ENCODE data around the gene KCNIP4. TPM values are rescaled to one million over a fixed set of nuclear protein-coding genes. Genes with fewer than 3 reads are reported as not detected.
A peak's percentile ranks its signal among the peaks of the same experiment; 100 is the strongest.

The KCNIP4 gene
- polyA plus RNA-seq, 4 donors = 1.3 to 3.7 TPM; not detected in 2

- Histone ChIP-seq H3K36me3 (ENCODE audit: control insufficient read depth in 3 of 3, insufficient read depth in 2 of 3, low read depth in 1 of 3, low read length in 3 of 3) (no peaks in the 10 kb centered on the region), H3K27me3 (ENCODE audit: control insufficient read depth in 3 of 3, insufficient read depth in 3 of 3, low read length in 3 of 3) (no peaks in the 10 kb centered on the region), H3K9me3 (ENCODE audit: control insufficient read depth in 2 of 2, insufficient read depth in 1 of 2, low read depth in 1 of 2, low read length in 1 of 2) (no peaks in the 10 kb centered on the region), H3K4me1 (ENCODE audit: control insufficient read depth in 3 of 3, insufficient read depth in 2 of 3, low read depth in 1 of 3, low read length in 2 of 3) (peaks cover 0 to 9% (median 7%) of the 10 kb centered on the region in 3 donors), H3K4me3 (ENCODE audit: low read depth in 1 of 3, low read length in 3 of 3) (no peak overlapping the region), H3K27ac (ENCODE audit: low read depth in 1 of 3, low read length in 2 of 3) (no peak overlapping the region)
- FAIRE-seq (no peak), DNase-seq (no peak)
- WGBS, 3 donors = 48 to 63% (median 50%) methylated on average over 4 of the region's 4 CpGs
Observed at GRCh38 chr4:20698820-20699219, 1249.8 kb downstream of the KCNIP4 start.

- WGBS, 3 donors = 91% methylated on average over 4 of the region's 4 CpGs
- H3K27me3 ChIP-seq (ENCODE audit: control insufficient read depth in 3 of 3, insufficient read depth in 3 of 3, low read length in 3 of 3) = no peaks in the 10 kb centered on the region
- peaks cover 0 to 9% (median 7%) of the 10 kb centered on the region in 3 donors for H3K4me1 ChIP-seq (ENCODE audit: control insufficient read depth in 3 of 3, insufficient read depth in 2 of 3, low read depth in 1 of 3, low read length in 2 of 3)
- no peak overlapping the region for H3K27ac ChIP-seq (ENCODE audit: low read depth in 1 of 3, low read length in 2 of 3)
- DNase-seq = no peak
- no peak for FAIRE-seq
- no peaks in the 10 kb centered on the region for H3K36me3 ChIP-seq (ENCODE audit: control insufficient read depth in 3 of 3, insufficient read depth in 2 of 3, low read depth in 1 of 3, low read length in 3 of 3)
- no peaks in the 10 kb centered on the region for H3K9me3 ChIP-seq (ENCODE audit: control insufficient read depth in 2 of 2, insufficient read depth in 1 of 2, low read depth in 1 of 2, low read length in 1 of 2)
- no peak overlapping the region for H3K4me3 ChIP-seq (ENCODE audit: low read depth in 1 of 3, low read length in 3 of 3)
Observed at GRCh38 chr4:20698382-20698781, 1250.2 kb downstream of the KCNIP4 start.

- Histone ChIP-seq H3K4me1 (ENCODE audit: control insufficient read depth in 3 of 3, insufficient read depth in 2 of 3, low read depth in 1 of 3, low read length in 2 of 3) (peaks cover 0 to 9% (median 7%) of the 10 kb centered on the region in 3 donors), H3K4me3 (ENCODE audit: low read depth in 1 of 3, low read length in 3 of 3) (no peak overlapping the region), H3K9me3 (ENCODE audit: control insufficient read depth in 2 of 2, insufficient read depth in 1 of 2, low read depth in 1 of 2, low read length in 1 of 2) (no peaks in the 10 kb centered on the region), H3K36me3 (ENCODE audit: control insufficient read depth in 3 of 3, insufficient read depth in 2 of 3, low read depth in 1 of 3, low read length in 3 of 3) (no peaks in the 10 kb centered on the region), H3K27ac (ENCODE audit: low read depth in 1 of 3, low read length in 2 of 3) (no peak overlapping the region), H3K27me3 (ENCODE audit: control insufficient read depth in 3 of 3, insufficient read depth in 3 of 3, low read length in 3 of 3) (no peaks in the 10 kb centered on the region)
- 91 to 98% (median 92%) methylated on average over 1 of the region's 1 CpG for WGBS, 3 donors
- FAIRE-seq (no peak), DNase-seq (no peak)
Observed at GRCh38 chr4:20696815-20697214, 1251.8 kb downstream of the KCNIP4 start.

DNA sequence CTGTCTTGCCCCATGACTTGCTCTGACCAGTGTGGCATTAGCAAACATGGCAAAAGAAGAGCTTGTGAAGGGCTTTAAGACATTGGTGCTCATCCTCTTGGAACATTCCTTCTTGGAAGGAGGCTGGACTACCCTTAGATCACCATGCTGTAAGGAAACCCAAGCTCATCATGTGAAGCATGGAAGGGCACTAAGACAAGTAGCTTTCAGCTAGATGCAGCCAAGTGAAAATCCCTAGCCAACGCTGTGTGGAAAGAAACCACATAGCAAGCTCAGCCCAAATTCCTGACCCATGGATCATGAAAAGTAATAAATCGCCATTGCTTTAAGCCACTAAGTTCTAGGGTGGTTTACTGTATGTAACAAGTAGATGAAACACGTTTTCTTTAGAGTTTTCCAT, 1260.7 kb downstream of the KCNIP4 start:
- DNase-seq (no peak), FAIRE-seq (no peak)
- Histone ChIP-seq H3K27ac (ENCODE audit: low read depth in 1 of 3, low read length in 2 of 3) (no peak overlapping the region), H3K36me3 (ENCODE audit: control insufficient read depth in 3 of 3, insufficient read depth in 2 of 3, low read depth in 1 of 3, low read length in 3 of 3) (no peaks in the 10 kb centered on the region), H3K4me1 (ENCODE audit: control insufficient read depth in 3 of 3, insufficient read depth in 2 of 3, low read depth in 1 of 3, low read length in 2 of 3) (no peaks in the 10 kb centered on the region), H3K4me3 (ENCODE audit: low read depth in 1 of 3, low read length in 3 of 3) (no peak overlapping the region), H3K27me3 (ENCODE audit: control insufficient read depth in 3 of 3, insufficient read depth in 3 of 3, low read length in 3 of 3) (peaks cover 0 to 3% (median 0%) of the 10 kb centered on the region in 3 donors), H3K9me3 (ENCODE audit: control insufficient read depth in 2 of 2, insufficient read depth in 1 of 2, low read depth in 1 of 2, low read length in 1 of 2) (no peaks in the 10 kb centered on the region)
- WGBS, 3 donors = 56 to 60% (median 58%) methylated on average over 3 of the region's 3 CpGs

DNA sequence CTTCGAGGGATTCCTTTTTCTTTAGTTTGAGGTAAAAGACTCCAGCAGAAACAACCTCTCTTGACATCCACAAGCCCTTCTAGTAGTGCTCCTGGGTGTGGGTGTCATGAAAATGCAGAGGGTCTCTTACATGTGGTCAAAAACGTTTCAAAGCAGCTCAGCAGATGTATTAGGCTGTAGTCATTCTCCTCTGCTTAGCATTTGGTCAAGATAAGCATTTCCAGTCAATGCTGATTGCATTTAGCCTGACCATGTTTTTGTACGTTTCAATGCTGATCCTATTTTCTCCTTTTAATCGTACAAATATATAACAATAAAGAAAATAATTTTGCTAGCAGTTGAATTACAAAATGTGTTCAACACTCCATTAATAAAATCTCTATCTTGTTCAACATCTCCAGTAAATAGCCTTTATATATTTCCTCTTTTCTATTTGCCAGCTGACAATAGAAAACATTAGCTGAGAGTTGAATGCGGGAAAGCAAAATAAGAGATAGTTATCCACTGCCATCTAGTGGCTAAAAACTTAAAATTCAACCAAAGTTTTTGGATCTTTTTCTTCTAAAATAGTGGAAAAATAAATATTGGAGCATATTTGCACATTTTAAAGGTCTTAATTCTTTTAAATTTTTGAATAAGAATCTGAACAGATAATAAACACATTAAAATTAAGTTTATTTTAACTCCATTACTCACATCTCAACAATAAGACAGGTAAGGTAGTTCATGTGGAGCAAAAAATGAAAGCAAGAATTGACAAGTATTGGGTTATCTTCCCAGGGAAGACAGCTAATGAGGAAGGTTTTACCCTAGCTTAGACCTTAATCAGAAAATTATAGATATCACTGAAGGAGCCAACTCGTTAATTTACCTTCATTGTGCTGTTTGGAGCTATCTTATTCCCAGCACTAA, 1263.5 kb downstream of the KCNIP4 start:
- no peak overlapping the region for H3K4me3 ChIP-seq (ENCODE audit: low read depth in 1 of 3, low read length in 3 of 3)
- H3K36me3 ChIP-seq (ENCODE audit: control insufficient read depth in 3 of 3, insufficient read depth in 2 of 3, low read depth in 1 of 3, low read length in 3 of 3) = no peaks in the 10 kb centered on the region
- WGBS, 3 donors = 28 to 29% (median 28%) methylated on average over 6 of the region's 6 CpGs
- no peaks in the 10 kb centered on the region for H3K4me1 ChIP-seq (ENCODE audit: control insufficient read depth in 3 of 3, insufficient read depth in 2 of 3, low read depth in 1 of 3, low read length in 2 of 3)
- DNase-seq = peak; percentile 18 to 30
- peak; percentile 74 for FAIRE-seq
- no peaks in the 10 kb centered on the region for H3K9me3 ChIP-seq (ENCODE audit: control insufficient read depth in 2 of 2, insufficient read depth in 1 of 2, low read depth in 1 of 2, low read length in 1 of 2)
- no peak overlapping the region for H3K27ac ChIP-seq (ENCODE audit: low read depth in 1 of 3, low read length in 2 of 3)
- peaks cover 0 to 3% (median 0%) of the 10 kb centered on the region in 3 donors for H3K27me3 ChIP-seq (ENCODE audit: control insufficient read depth in 3 of 3, insufficient read depth in 3 of 3, low read length in 3 of 3)

- no peaks in the 10 kb centered on the region for H3K4me1 ChIP-seq (ENCODE audit: control insufficient read depth in 3 of 3, insufficient read depth in 2 of 3, low read depth in 1 of 3, low read length in 2 of 3)
- no peak overlapping the region for H3K4me3 ChIP-seq (ENCODE audit: low read depth in 1 of 3, low read length in 3 of 3)
- H3K36me3 ChIP-seq (ENCODE audit: control insufficient read depth in 3 of 3, insufficient read depth in 2 of 3, low read depth in 1 of 3, low read length in 3 of 3) = no peaks in the 10 kb centered on the region
- 82 to 85% (median 84%) methylated on average over 3 of the region's 3 CpGs for WGBS, 3 donors
- H3K9me3 ChIP-seq (ENCODE audit: control insufficient read depth in 2 of 2, insufficient read depth in 1 of 2, low read depth in 1 of 2, low read length in 1 of 2) = no peaks in the 10 kb centered on the region
- FAIRE-seq (no peak), DNase-seq (no peak)
- H3K27me3 ChIP-seq (ENCODE audit: control insufficient read depth in 3 of 3, insufficient read depth in 3 of 3, low read length in 3 of 3) = peaks cover 0 to 3% (median 0%) of the 10 kb centered on the region in 3 donors
- no peak overlapping the region for H3K27ac ChIP-seq (ENCODE audit: low read depth in 1 of 3, low read length in 2 of 3)
Observed at GRCh38 chr4:20683766-20684165, 1264.8 kb downstream of the KCNIP4 start.

DNA sequence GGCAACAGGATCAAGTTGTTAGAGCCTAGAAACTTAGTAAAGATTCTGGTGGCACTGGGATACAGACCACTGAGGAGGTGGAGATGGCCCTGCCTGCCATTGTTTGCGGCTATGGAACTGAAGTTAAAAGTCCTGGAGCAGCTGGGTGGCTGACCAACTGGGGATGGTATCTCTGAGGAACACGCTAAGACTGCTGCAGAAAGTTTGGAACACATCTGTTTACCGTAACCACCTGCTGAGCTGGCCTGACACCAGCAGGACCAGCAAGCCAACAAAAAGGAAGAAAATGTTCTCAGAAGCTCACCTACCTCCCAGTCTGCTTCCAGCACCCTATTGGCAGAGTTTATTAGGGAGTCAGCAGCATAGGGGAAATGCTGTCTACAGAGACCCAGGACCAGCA, 1265.7 kb downstream of the KCNIP4 start:
- Histone ChIP-seq H3K36me3 (ENCODE audit: control insufficient read depth in 3 of 3, insufficient read depth in 2 of 3, low read depth in 1 of 3, low read length in 3 of 3) (no peaks in the 10 kb centered on the region), H3K9me3 (ENCODE audit: control insufficient read depth in 2 of 2, insufficient read depth in 1 of 2, low read depth in 1 of 2, low read length in 1 of 2) (no peaks in the 10 kb centered on the region), H3K4me3 (ENCODE audit: low read depth in 1 of 3, low read length in 3 of 3) (no peak overlapping the region), H3K27ac (ENCODE audit: low read depth in 1 of 3, low read length in 2 of 3) (no peak overlapping the region), H3K27me3 (ENCODE audit: control insufficient read depth in 3 of 3, insufficient read depth in 3 of 3, low read length in 3 of 3) (peaks cover 0 to 3% (median 0%) of the 10 kb centered on the region in 3 donors), H3K4me1 (ENCODE audit: control insufficient read depth in 3 of 3, insufficient read depth in 2 of 3, low read depth in 1 of 3, low read length in 2 of 3) (no peaks in the 10 kb centered on the region)
- 62 to 78% (median 75%) methylated on average over 3 of the region's 3 CpGs for WGBS, 3 donors
- FAIRE-seq = no peak
- DNase-seq = no peak

DNA sequence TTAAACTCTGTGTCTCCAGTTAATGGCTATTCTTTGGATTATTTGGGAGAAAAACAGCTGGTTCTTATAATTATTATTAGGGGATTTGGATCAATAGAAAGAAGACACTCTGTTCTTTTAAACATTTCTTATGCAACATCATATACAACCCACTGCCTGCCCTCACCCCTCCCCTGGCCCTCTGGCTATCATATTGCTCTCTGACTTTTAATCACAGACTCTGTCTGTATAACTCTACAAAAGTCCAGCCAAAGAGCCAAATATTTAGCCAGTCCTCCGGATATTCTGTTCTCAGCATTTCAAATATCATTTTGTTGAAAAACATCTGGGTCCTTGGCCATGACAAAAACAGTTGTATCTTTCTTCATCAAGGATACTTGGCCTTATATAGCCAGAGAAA, 1267.3 kb downstream of the KCNIP4 start:
- 59 to 91% (median 84%) methylated on average over 1 of the region's 1 CpG for WGBS, 3 donors
- Histone ChIP-seq H3K27ac (ENCODE audit: low read depth in 1 of 3, low read length in 2 of 3) (no peak overlapping the region), H3K9me3 (ENCODE audit: control insufficient read depth in 2 of 2, insufficient read depth in 1 of 2, low read depth in 1 of 2, low read length in 1 of 2) (peaks cover 0 to 3% of the 10 kb centered on the region in 2 donors), H3K27me3 (ENCODE audit: control insufficient read depth in 3 of 3, insufficient read depth in 3 of 3, low read length in 3 of 3) (peaks cover 0 to 3% (median 0%) of the 10 kb centered on the region in 3 donors), H3K4me3 (ENCODE audit: low read depth in 1 of 3, low read length in 3 of 3) (no peak overlapping the region), H3K4me1 (ENCODE audit: control insufficient read depth in 3 of 3, insufficient read depth in 2 of 3, low read depth in 1 of 3, low read length in 2 of 3) (no peaks in the 10 kb centered on the region), H3K36me3 (ENCODE audit: control insufficient read depth in 3 of 3, insufficient read depth in 2 of 3, low read depth in 1 of 3, low read length in 3 of 3) (no peaks in the 10 kb centered on the region)
- no peak for DNase-seq
- FAIRE-seq = no peak
